Stimulated activated CD4-positive, alpha-beta T cell treated with anti-CD3 and anti-CD28 coated beads, Interleukin-2, amount 100 ng/mL, for 24 hours (primary cell): ENCODE data around the gene CLN6.
A peak's percentile ranks its signal among the peaks of the same experiment; 100 is the strongest.
"Not testable (repeated sequence)": the region's sequence is repeated elsewhere in the genome, so short reads cannot be mapped to it uniquely, and the experiment has no call there.

Experiments
- DNase-seq, 2 donors: peaks; one replicate each; pipeline ENCODE4 v3.0.0-alpha.2; 2020

Gene CLN6

GRCh38 chr15:68221530-68222431, 7.7 kb downstream of the CLN6 start:
- not testable (repeated sequence) for DNase-seq

DNA sequence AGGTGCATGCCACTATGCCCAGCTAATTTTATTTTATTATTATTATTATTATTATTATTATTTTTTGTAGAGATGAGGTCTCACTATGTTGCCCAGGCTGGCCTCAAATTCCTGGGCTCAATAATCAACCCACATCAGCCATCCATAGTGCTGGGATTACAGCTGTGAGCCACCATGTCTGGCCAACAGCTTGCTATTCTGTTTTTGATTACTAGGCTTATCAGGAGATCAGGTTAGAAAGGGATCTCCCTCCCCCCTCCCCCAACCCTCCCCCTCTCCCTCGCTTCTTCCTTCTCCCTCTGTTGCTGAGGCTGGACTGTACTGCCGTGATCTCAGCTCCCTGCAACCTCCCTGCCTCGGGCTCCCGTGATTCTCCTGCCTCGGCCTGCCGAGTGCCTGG, 8.6 kb downstream of the CLN6 start:
- no peak for DNase-seq

DNA sequence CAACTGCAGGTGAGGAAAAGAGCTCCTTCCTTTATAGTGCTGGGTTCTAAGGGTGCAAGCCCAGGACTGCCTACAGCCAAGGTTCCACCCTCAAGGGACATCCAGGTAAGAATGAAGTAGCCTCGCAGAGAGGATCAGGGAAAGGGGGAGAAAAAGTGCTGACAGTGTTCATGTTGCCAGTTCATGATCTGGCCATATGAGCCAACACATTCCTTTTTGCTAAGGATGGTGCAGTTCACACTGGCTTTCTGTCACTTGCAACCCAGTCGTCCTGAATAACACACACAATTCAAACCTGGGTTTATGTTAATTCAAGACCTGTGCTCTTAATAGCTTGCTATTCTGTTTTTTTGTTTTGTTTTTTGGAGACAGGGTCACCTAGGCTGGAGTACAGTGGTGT, 9.0 kb downstream of the CLN6 start:
- DNase-seq: no peak

DNA sequence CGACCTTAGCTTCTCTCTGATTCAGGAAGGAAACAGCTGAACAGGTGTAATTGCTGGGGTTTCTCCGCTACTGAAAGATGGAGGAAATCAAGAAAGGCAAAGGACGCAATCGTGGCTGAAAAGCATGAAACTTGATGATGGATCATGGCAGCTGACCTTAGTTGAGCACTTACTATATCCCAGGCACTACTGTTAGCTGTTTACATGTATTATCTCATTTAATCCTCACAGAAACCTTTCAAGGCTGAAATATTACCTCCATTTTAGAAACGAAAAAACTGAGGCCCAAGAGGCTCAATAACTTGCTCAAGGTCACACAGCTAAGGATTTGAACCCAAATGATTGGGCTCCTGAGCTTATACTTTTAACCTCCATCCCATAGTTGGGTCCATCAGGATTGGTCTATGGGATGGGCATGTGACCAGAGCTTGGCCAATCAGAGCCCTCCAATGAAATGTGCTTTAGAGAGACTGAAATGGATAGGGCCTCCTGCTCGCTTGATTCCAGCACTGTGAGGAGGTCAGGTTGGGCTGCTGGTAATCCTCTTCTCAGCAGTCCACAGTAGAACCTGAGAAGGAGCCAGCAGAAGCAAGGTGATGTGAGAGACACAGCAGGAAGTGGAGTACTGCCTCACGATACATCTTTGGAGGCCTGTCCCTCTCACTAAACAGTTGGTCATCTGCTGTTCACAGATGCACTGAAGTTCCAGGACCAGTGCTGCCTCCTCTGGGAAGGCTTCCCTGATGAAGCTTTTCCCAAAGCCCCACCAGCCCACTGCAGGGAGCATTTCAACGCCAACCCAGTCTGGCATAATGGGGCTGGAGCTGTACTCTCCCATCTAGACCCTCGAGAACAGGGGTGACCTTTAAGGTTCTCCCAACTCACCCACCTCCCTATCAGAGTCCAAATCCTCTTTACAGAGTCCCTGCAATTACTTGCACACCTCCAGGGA, 10.4 kb downstream of the CLN6 start:
- no peak for DNase-seq

GRCh38 chr15:68218331-68218730, 11.2 kb downstream of the CLN6 start:
- no peak for DNase-seq

DNA sequence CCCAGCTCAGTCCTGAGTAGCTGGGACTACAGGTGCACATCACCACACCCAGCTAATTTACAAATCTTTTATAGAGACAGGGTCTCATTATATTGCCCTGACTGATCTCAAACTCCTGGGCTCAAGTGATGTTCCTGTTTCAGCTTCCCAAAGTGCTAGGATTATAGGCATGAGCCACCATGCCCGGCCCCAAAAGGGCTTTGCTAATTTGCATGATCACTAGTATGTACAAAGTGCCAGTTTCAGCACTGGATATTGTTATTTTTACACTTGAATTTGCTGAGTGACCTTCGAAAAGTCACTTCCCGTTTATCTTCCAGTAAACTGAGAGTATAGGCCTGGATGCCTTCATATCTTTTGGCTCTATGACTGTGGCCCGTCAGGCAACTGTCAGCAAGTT, 12.2 kb downstream of the CLN6 start:
- DNase-seq: no peak

GRCh38 chr15:68214838-68215254, 14.7 kb downstream of the CLN6 start:
- DNase-seq: no peak

- DNase-seq: no peak
Observed at GRCh38 chr15:68213991-68214837, 15.3 kb downstream of the CLN6 start.

DNA sequence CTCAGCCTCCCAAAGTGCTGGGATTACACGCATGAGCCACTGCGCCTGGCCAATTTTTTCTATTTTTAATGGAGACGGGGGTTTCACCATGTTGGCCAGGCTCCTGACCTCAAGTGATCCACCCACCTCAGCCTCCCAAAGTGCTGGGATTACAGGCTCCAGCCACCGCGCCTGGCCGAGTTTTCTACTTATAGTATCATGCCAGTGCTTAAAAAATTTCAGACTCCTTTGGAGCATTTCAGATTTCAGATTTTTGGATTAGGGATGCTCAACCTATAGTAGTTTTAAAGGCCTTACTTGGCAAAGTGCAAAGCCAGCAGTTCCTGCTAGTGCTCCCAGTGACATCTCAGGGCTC, 16.1 kb downstream of the CLN6 start:
- DNase-seq: not testable (repeated sequence)

DNA sequence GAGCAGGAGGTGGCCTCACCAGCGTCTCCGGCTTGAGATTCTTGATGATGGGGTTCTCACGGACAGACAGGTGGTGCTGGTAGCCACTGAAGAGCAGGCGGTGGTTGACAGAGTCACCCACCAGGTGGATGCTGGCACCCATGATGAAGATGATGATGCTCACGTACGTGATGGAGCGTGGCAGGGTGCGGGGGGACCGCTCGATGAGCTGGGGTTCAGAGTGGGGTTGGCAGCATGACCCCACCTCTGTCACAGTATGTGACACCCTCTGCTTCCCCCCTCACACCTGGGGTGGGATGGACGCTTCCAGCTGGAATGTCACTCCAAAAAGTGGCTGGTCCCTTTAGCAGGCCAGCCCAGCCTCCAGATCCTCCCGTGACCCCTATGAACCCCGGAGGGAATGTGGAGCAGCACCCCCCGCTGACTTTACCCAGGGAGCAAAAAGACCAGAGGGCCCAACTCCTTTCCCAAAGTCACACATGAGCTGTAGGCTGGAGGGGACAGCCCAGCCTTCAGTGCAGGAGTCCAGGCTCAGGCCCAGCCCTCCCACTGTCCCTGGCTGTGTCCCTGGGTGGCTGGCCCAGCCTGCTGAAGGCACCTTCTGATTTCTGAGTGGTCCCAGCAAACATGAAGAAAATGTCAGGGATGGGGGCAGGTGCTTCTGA, 17.7 kb downstream of the CLN6 start:
- no peak for DNase-seq

DNA sequence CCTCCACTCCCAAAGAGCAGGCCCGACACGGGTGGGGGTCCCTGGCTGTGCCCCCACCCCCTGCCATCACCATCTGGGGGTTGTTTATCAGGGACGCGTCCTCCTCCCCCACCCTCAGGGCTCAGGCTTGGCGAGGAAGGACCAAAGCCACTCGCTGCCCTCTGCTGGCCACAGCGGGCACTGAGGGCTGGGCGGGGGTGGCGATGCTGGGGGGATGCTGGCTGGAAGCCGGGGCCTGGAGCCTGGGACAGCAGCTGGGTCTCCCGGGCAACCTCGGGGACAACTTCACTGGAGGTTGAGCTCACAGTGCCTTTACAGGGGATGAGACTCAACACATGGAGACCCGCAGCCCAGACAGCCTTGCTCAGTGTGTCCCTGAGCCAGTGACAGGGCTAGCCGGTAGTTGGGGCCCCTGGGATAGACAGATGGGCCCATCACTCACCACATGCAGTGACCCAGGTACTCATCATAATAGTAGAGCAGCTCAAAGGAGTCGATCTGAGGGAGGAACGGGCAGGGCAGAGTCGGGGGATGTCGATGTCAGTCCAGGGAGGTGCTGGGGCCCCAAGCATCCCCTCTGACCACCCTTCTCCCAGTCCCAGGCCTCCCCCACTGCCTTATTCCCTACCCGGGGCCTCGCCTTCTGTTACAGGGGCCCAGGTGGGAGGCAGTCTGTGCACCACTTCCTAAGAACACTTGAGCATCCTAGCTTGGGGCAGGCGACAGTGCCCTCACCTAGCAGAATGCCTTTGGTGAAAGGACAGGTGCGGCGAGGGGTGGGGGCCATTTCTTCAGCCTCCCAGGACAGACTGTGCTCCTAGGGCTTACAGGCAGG, 18.5 kb downstream of the CLN6 start:
- DNase-seq: peak; percentile 61 to 67

- DNase-seq: no peak
Observed at GRCh38 chr15:68210409-68210756, 19.1 kb downstream of the CLN6 start.

DNA sequence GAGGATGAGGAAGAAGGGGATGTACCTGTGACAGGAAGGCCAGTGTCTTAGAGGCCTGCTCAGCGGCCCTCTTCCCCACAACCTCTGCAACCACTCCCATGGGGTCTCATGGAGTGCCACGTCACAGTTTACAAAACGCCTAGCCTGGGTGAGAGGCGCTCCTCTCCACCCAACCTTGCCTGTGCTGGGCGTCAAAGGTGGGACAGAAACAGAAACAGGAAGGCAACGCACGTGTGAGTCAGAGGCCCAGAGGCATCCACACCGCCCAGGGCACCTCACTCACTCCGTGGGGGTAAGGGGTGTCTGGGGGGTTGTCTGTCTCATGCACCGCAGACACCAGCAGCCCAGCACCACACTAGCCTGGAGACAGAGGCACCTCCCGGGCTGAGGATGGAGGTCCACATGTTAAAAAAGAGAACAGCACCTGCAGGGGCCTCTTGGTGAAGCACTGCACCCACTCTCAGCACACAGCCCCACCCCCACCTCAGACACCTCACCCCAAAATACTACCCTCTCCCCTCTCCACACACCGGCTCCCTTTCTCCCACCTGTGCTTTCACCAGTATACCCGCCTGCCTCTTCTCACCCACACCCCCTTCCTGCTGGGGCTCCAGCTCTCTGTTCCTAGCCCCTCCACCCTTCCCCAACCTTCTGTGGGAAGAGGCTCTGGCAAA, 19.7 kb downstream of the CLN6 start:
- DNase-seq: peak; percentile 32 to 53

DNA sequence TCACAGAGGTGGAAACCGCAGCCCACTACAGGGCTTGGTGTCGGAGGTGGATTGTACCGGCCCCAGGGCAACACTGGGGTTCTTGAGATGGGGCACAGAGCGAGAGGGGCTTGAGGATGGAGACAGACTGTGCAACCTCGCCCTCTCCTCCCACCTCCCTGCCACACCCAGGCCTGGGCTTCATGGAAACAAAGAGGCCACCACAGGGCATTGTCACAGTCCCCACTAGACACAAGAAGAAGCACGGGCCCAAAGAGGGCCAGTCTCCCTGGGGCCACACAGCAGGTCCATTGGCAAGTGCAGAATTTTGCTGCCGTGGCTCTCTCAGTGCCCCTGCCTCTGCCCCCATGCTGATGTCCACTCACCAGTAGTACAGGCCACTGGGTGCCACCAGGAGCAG, 20.3 kb downstream of the CLN6 start:
- DNase-seq: no peak

DNA sequence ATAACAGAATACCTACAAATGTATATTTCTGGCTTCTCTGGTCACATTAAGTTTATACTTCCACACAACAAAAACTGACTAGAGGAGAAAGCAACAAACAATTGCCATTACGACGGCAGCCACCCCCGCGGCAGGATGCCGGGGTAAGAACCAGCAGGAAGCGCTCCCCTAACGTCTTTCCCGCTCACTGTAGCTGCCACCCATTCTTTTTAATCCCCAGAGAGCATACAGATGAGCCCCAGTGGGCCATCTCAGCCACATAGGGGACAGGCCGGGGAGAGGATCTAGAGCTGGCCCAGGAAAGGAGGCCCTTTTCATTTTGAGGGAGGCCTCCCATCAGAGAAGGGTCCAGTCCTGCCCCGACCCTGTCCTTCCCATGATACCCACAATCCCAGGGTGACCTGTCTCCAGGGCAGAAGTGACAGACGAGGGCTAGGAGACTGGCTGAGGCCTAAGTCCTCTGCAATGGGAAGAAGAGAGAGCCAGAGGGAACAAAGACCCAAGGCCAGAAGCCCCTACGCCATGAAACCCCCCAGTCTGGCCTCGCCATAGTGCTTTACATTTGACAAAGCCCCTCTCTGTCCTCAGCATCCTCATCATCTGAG, 20.8 kb downstream of the CLN6 start:
- DNase-seq: no peak

GRCh38 chr15:68208136-68208535, 21.4 kb downstream of the CLN6 start:
- DNase-seq: no peak

- no peak for DNase-seq
Observed at GRCh38 chr15:68207176-68207935, 22.2 kb downstream of the CLN6 start.

GRCh38 chr15:68206711-68207151, 22.8 kb downstream of the CLN6 start:
- DNase-seq: no peak

DNA sequence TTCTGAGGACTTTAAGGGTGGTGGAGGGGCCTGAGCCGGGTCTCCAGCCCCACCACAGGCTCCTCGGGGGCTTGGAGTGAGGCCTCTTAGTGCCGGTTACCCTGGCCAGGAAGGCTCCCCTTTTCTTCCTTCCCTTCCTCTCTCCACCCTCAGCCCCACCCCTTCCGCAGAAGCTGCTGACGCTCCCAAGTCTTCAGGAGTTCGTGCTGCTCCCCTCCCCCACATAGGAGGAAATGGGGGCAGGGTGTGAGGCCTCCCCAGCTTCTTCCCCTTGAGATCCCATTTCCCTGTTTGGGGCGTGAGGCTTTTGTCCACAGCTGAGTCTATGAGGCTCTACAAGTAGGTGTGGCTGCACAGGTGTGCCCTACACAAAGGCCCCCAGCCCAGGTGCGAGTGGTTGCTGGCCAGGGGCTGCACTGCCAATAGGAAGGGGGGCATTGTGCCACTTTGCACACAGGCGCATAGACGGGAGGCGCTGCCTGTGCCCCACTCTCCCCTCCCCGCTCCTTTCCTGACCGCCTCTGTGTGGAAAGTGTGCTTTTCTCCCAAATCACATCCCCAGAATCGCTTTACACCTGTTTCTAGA, 23.5 kb downstream of the CLN6 start:
- no peak for DNase-seq
